SU-DHL-6 (cell line): Measurements from ENCODE around the gene SFMBT2.

ENCODE experiments used
- EZH2phosphoT487 ChIP-seq: fragments of 200-600 bp; sonication (generic), shearing (Covaris generic); conservative IDR thresholded peaks from 2 replicates; pipeline ENCODE4 v1.6.1; 2018; ENCODE audit warnings: mild to moderate bottlenecking, antibody characterized with exemption, low read length, moderate library complexity, mixed read lengths
- TF ChIP-seq, protein P1 (sequence below): fragments of 200-600 bp; sonication (generic); IDR thresholded peaks from one replicate; pipeline ENCODE4 v1.5.1; 2017; ENCODE audit warnings: antibody characterized with exemption, mild to moderate bottlenecking, low read length, moderate library complexity; ENCODE audit not compliant: insufficient read depth, poor library complexity, severe bottlenecking

DNA sequence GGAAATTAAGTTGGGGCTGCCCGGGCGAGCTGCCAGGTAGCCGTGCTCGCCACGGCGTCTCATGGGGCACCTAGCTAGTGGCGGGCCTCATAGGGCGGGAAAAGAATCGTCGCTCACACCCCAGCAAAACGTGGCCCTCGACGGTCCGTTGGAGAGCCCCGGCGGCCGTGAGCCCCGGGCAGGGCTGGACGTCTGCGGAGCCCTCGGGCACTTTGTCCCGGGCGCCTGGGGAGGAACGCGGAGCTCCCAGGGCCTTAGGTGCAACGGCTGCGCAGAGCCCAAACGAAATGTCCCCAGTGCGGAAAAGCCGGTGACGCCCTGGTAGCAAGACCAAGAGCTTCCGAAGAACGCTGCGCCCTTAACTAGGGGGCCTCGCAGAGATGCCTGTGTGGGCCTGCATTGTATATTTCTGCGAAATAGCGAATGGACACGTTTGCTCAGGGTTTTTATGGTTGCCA lies 866 bp upstream of the SFMBT2 start:
- TF ChIP-seq, protein P1, sequence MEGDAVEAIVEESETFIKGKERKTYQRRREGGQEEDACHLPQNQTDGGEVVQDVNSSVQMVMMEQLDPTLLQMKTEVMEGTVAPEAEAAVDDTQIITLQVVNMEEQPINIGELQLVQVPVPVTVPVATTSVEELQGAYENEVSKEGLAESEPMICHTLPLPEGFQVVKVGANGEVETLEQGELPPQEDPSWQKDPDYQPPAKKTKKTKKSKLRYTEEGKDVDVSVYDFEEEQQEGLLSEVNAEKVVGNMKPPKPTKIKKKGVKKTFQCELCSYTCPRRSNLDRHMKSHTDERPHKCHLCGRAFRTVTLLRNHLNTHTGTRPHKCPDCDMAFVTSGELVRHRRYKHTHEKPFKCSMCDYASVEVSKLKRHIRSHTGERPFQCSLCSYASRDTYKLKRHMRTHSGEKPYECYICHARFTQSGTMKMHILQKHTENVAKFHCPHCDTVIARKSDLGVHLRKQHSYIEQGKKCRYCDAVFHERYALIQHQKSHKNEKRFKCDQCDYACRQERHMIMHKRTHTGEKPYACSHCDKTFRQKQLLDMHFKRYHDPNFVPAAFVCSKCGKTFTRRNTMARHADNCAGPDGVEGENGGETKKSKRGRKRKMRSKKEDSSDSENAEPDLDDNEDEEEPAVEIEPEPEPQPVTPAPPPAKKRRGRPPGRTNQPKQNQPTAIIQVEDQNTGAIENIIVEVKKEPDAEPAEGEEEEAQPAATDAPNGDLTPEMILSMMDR, result no peak
- TF ChIP-seq EZH2phosphoT487, result no peak
